ENCODE data around the gene ZDHHC7.
"Not testable (repeated sequence)": the region's sequence is repeated elsewhere in the genome, so short reads cannot be mapped to it uniquely, and the experiment has no call there.

The ZDHHC7 gene

DNA sequence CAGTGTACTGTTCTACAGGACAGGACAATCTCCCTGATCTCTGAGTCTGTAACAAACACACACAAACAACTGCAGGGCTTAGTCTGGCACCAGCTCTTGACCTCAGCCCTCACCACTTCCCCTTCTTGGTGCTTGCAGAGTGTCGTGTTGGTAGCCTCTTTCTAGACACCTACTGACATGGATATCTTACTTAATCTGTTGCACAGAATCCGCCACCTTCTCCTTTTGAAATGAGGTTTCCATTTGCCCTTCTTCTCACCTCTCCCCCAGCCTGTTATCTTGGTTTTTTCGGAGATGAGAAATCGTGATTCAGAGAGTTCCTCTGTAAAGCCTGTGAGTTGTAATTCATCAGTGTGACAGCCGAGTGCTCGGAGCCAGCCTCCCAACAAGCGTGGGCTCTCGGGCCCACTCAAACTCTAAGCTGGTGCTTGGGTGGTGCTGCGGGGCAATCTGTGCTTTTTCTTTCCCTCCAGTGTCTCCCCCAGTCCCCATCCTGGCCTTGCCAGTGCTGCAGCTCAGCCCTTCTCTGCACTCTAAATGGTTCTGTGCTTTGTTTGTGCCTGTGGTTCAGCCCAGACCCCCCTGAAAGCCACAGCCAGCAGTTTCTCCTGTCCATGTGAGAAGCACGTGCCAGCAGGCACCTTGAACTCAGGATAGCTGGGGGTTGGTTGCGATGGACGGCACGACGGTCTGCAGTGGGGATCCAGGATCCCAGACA is 44.3 kb upstream of the ZDHHC7 start:
- Histone ChIP-seq H3K4me3 (ENCODE audit: low read depth, low read length) (no peak overlapping the region), H3K36me3 (no peaks in the 10 kb centered on the region), H3K4me1 (peaks cover 6% of the 10 kb centered on the region), H3K9me3 (no peaks in the 10 kb centered on the region), H3K27me3 (no peaks in the 10 kb centered on the region)
- TF ChIP-seq CTCF (IDR thresholded peaks at IDR 0.05; ENCODE audit: low read depth, low read length) = no peak
- DNase-seq = no peak

- Histone ChIP-seq H3K4me3 (ENCODE audit: low read depth, low read length) (no peak overlapping the region), H3K27me3 (no peaks in the 10 kb centered on the region), H3K36me3 (no peaks in the 10 kb centered on the region), H3K4me1 (peaks cover 6% of the 10 kb centered on the region), H3K9me3 (no peaks in the 10 kb centered on the region)
- no peak for TF ChIP-seq CTCF (IDR thresholded peaks at IDR 0.05; ENCODE audit: low read depth, low read length)
- no peak for DNase-seq
These were observed 43.7 kb upstream of the ZDHHC7 start for GRCh38 chr16:85054948-85055492.

DNA sequence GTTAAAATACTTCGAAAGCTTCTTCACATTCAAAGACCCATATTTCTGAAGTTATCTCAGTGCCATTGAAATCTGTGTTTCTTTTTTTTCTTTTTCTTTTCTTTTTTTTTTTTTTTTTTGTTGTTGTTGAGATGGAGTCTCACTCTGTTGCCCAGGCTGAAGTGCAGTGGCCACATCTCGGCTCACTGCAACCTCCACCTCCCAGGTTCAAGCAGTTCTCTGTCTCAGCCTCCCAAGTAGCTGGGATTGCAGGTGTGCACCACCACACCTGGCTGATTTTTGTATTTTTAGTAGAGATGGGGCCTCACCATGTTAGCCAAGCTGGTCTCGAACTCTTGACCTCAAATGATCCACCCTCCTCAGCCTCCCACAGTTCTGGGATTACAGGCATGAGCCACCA is 43.0 kb upstream of the ZDHHC7 start:
- H3K4me1 ChIP-seq; H3K27me3 ChIP-seq; H3K36me3 ChIP-seq; H3K4me3 ChIP-seq (ENCODE audit: low read depth, low read length); DNase-seq; H3K9me3 ChIP-seq: not testable (repeated sequence)

GRCh38 chr16:85052536-85052935 is 41.2 kb upstream of the ZDHHC7 start:
- DNase-seq = no peak

DNA sequence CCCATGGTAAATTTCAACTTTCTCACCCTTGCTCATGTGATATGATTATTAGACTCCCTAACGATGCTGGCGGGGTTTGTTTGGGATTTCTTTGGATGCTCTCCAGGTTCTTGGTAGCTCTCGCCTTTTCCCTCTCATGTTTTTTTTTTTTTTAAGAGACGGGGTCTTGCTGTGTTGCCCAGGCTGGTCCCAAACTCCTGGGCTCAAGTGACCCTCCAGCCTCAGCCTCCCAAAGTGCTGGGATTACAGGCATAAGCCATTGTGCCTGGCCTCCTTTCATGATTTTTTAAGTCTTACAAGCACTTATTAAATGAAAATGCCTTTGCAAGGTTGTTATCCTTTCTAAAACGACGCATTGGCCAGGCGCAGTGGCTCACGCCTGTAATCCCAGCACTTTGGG is 40.3 kb upstream of the ZDHHC7 start:
- Histone ChIP-seq H3K9me3 (no peaks in the 10 kb centered on the region), H3K4me3 (ENCODE audit: low read depth, low read length) (no peak overlapping the region), H3K36me3 (no peaks in the 10 kb centered on the region), H3K27me3 (no peaks in the 10 kb centered on the region), H3K4me1 (peaks cover 6% of the 10 kb centered on the region)
- no peak for TF ChIP-seq CTCF (IDR thresholded peaks at IDR 0.05; ENCODE audit: low read depth, low read length)
- no peak for DNase-seq

More at GRCh38 chr16:85052536-85052935, 41.2 kb upstream of the ZDHHC7 start:
- H3K4me1 ChIP-seq = peaks cover 6% of the 10 kb centered on the region
- H3K27me3 ChIP-seq = no peaks in the 10 kb centered on the region
- H3K4me3 ChIP-seq (ENCODE audit: low read depth, low read length) = no peak overlapping the region
- TF ChIP-seq CTCF (IDR thresholded peaks at IDR 0.05; ENCODE audit: low read depth, low read length) = no peak
- no peaks in the 10 kb centered on the region for H3K9me3 ChIP-seq
- H3K36me3 ChIP-seq = no peaks in the 10 kb centered on the region

GRCh38 chr16:85051067-85051581 is 39.8 kb upstream of the ZDHHC7 start:
- no peaks in the 10 kb centered on the region for H3K27me3 ChIP-seq
- H3K4me3 ChIP-seq (ENCODE audit: low read depth, low read length) = no peak overlapping the region
- H3K4me1 ChIP-seq = peaks cover 5% of the 10 kb centered on the region
- TF ChIP-seq CTCF (IDR thresholded peaks at IDR 0.05; ENCODE audit: low read depth, low read length) = no peak
- DNase-seq = no peak
- H3K9me3 ChIP-seq = no peaks in the 10 kb centered on the region
- no peaks in the 10 kb centered on the region for H3K36me3 ChIP-seq

Measured in BE2C (cell line).